HFFc6 (cell line): ENCODE results near the gene CMIP. TPM values are rescaled to one million over a fixed set of nuclear protein-coding genes. Genes with fewer than 3 reads are reported as not detected.

Experiments used
- DNase-seq: peaks from one replicate; pipeline ENCODE4 v3.0.0-alpha.2; 2018
- H3K27ac Mint-ChIP-seq: 2 replicates; pipeline ENCODE4 v1.8.0; 2020; ENCODE audit warnings: mild to moderate bottlenecking, mixed read lengths
- H3K27me3 Mint-ChIP-seq: 2 replicates; pipeline ENCODE4 v1.8.0; 2021; ENCODE audit warnings: mild to moderate bottlenecking, moderate library complexity, mixed read lengths; ENCODE audit not compliant: insufficient read depth
- H3K36me3 Mint-ChIP-seq: 2 replicates; pipeline ENCODE4 v1.8.0; 2021; ENCODE audit warnings: low read depth, mixed read lengths
- H3K4me1 Mint-ChIP-seq: 2 replicates; pipeline ENCODE4 v1.8.0; 2020; ENCODE audit warnings: low read depth, mixed read lengths
- H3K4me3 Mint-ChIP-seq: 2 replicates; pipeline ENCODE4 v1.8.0; 2020; ENCODE audit warnings: mild to moderate bottlenecking, moderate library complexity, mixed read lengths
- H3K9me3 Mint-ChIP-seq: 2 replicates; pipeline ENCODE4 v1.8.0; 2020; ENCODE audit warnings: mild to moderate bottlenecking, mixed read lengths
- CTCF ChIP-seq: fragments of 200-600 bp; sonication (generic); IDR thresholded peaks from 2 replicates; pipeline ENCODE4 v1.5.0; 2021; ENCODE audit warnings: antibody characterized with exemption, mild to moderate bottlenecking
- total RNA-seq, 6 experiments: library from RNA; stranded (reverse); fragmentation: NEBNext Ultra II Directional; extraction: Animal tissue kit (Norgen Biotek cat#: 25700); gene quantifications; 2 replicates in 1 of 6; 3 replicates in 5 of 6; pipeline ENCODE4 v1.2.3, GENCODE V29; 2021

The CMIP gene
- total RNA-seq, 6 experiments from 2014 or later = 35.9 to 48.0 (median 43.5) TPM

- peaks cover 50% of the 10 kb centered on the region for H3K4me1 Mint-ChIP-seq
- peaks cover 16% of the 10 kb centered on the region for H3K36me3 Mint-ChIP-seq
Observed at GRCh38 chr16:81454044-81454443, 9.4 kb downstream of the CMIP start.

GRCh38 chr16:81455006-81455405 lies 10.4 kb downstream of the CMIP start:
- no peak for TF ChIP-seq CTCF
- DNase-seq = no peak
- H3K36me3 Mint-ChIP-seq = peaks cover 17% of the 10 kb centered on the region
- H3K4me1 Mint-ChIP-seq = peaks cover 41% of the 10 kb centered on the region
- no peak overlapping the region for H3K27ac Mint-ChIP-seq
- H3K27me3 Mint-ChIP-seq = no peaks in the 10 kb centered on the region; the same call in none of the 2 replicates
- H3K9me3 Mint-ChIP-seq = no peaks in the 10 kb centered on the region
- no peak overlapping the region for H3K4me3 Mint-ChIP-seq

More at GRCh38 chr16:81454044-81454443, 9.4 kb downstream of the CMIP start:
- Mint-ChIP-seq H3K9me3 (no peaks in the 10 kb centered on the region), H3K27me3 (no peaks in the 10 kb centered on the region; the same call in none of the 2 replicates), H3K4me3 (no peak overlapping the region), H3K27ac (no peak overlapping the region)
- DNase-seq = no peak
- no peak for TF ChIP-seq CTCF

- Mint-ChIP-seq H3K4me3 (no peak overlapping the region), H3K27me3 (no peaks in the 10 kb centered on the region; the same call in 1 of the 2 replicates), H3K9me3 (no peaks in the 10 kb centered on the region), H3K36me3 (peaks cover 23% of the 10 kb centered on the region), H3K27ac (no peak overlapping the region), H3K4me1 (peaks cover 36% of the 10 kb centered on the region)
- TF ChIP-seq CTCF = no peak
- DNase-seq = no peak
Observed at GRCh38 chr16:81455720-81456494, 11.3 kb downstream of the CMIP start.

GRCh38 chr16:81456523-81457325 lies 12.1 kb downstream of the CMIP start:
- Mint-ChIP-seq H3K4me3 (no peak overlapping the region), H3K27ac (peak overlapping the region; percentile 68), H3K9me3 (no peaks in the 10 kb centered on the region), H3K4me1 (peaks cover 36% of the 10 kb centered on the region), H3K27me3 (peaks cover 2% of the 10 kb centered on the region; the same call in 1 of the 2 replicates), H3K36me3 (peaks cover 24% of the 10 kb centered on the region)
- DNase-seq = no peak
- TF ChIP-seq CTCF = no peak

- Mint-ChIP-seq H3K27ac (peak overlapping the region; percentile 68), H3K36me3 (peaks cover 24% of the 10 kb centered on the region), H3K9me3 (no peaks in the 10 kb centered on the region), H3K27me3 (peaks cover 2% of the 10 kb centered on the region; the same call in 1 of the 2 replicates), H3K4me3 (0 out of 2 replicates have a peak overlapping the region, but pooled peaks have one; percentile 7), H3K4me1 (peaks cover 36% of the 10 kb centered on the region)
- peak; percentile 53 for DNase-seq
- no peak for TF ChIP-seq CTCF
Observed at GRCh38 chr16:81457326-81458133, 12.9 kb downstream of the CMIP start.
